Pancreas (tissue), 10 donors: ENCODE results near the gene FAM72D. TPM values are rescaled to one million over a fixed set of nuclear protein-coding genes. Genes with fewer than 3 reads are reported as not detected.
"Not testable (repeated sequence)": the region's sequence is repeated elsewhere in the genome, so short reads cannot be mapped to it uniquely, and the experiment has no call there.

ENCODE experiments used
- ATAC-seq, 4 donors: fragments of 200-7000 bp; cut with Tn5 transposase; one replicate each; pipeline versions ENCODE4 v1.8.0 to v1.9.1; 2020; ENCODE audit warnings: mild to moderate bottlenecking in 4 of 4, moderate library complexity in 4 of 4
- DNase-seq, 6 donors: peaks; one replicate each; pipeline ENCODE4 v3.0.0-alpha.2; 2020
- FAIRE-seq: peaks from 2 replicates; lab custom pipeline; 2012; peaks lifted over from hg19 to GRCh38; lab: Jason Lieb, UNC
- H3K27ac ChIP-seq, 4 donors: fragments of 200-600 bp; sonication (generic); 1 replicate in 3 of 4; 2 replicates in 1 of 4; pipeline versions ENCODE4 v1.5.0 to v1.8.0; 2020
- H3K27me3 ChIP-seq, 4 donors: fragments of 200-600 bp; one replicate each; pipeline ENCODE4 v1.8.0; 2021
- H3K36me3 ChIP-seq, 3 donors: fragments of 200-600 bp; sonication (generic) in 1 of 3; one replicate each; pipeline versions ENCODE4 v1.5.0 to v1.8.0; 2020 to 2021
- H3K4me1 ChIP-seq, 3 donors: fragments of 200-600 bp; one replicate each; pipeline ENCODE4 v1.8.0; 2021
- H3K4me3 ChIP-seq, 4 donors: fragments of 200-600 bp; sonication (generic) in 2 of 4; one replicate each; pipeline versions ENCODE4 v1.5.0 to v1.8.0; 2020 to 2021
- H3K9me3 ChIP-seq, 4 donors: fragments of 200-600 bp; one replicate each; pipeline ENCODE4 v1.8.0; 2021
- WGBS, 2 donors: extraction: QIAGEN DNeasy Blood & Tissue Kit; methylation state at CpG; one replicate each; pipeline ENCODE4 v1.1.7; 2013; 5-methylcytosine and 5-hydroxymethylcytosine counted together
- intact Hi-C, 3 donors: fragments of 100-400 bp; cut with DNase I; formaldehyde crosslinking; loops; one replicate each; pipeline versions ENCODE4 v1.11.1 to v1.14.2; 2022
- polyA plus RNA-seq, 2 donors: library from polyadenylated mRNA; stranded (reverse); fragments of 200-250 nt; gene quantifications; one replicate each; pipeline ENCODE4 v1.2.3, GENCODE V29; 2013
- total RNA-seq, 6 donors: library from RNA; stranded (reverse); fragmentation: NEBNext Ultra II Directional in 4 of 6; extraction: Animal tissue kit (Norgen Biotek cat#: 25700) in 4 of 6; gene quantifications; one replicate each; pipeline versions ENCODE4 v1.2.1 to v1.2.4, GENCODE V29; 2021 to 2023
- donor health status: healthy with polysubstance abuse.
- donor health status: DM: no; HTN: no; CAD: no; lungs with moderate emphysema.
- donor health status: DM: no; HTN: no; CAD: no.
- donor health status: control.
- donor health status: control.
- donor health status: Bipolar disorder and iron deficiency.
- donor health status: DM: yes; HTN: yes; CAD: no.
- donor health status: DM: no; HTN: no; CAD: no.
- donor health status: DM: no; HTN: no; CAD: no.
- donor health status: DM: yes; HTN: yes; CAD: no.

The FAM72D gene
- total and polyA plus RNA-seq, 8 donors: 0.08 to 0.21 (median 0.09) TPM; not detected in 3

DNA sequence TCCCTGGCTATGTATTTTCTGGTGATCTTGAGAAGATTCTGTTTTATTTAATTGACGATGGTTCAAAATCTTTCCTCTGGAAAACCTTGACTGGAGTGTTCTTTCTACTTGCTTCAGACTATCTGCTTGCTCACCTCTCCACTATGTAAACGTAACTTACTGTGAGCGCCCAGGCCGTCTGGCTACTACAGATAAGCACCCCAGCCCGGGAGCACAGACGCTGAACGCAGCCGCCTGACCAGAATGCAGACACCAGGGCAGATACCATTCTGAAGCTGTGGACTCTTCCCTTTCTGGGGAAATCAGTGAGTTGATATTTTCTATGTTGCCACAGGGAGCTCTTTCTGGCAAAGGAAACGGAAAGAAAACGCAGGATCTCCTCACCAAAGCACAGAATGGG lies 29.3 kb upstream of the FAM72D start:
- ATAC-seq: peak; percentile 66 to 83 (median 80)
- H3K4me3 ChIP-seq, intact Hi-C loops, H3K27ac ChIP-seq, H3K9me3 ChIP-seq, H3K36me3 ChIP-seq, H3K27me3 ChIP-seq, DNase-seq, H3K4me1 ChIP-seq, FAIRE-seq: not testable (repeated sequence)
- no CpG with 5 or more reads among the region's 10 CpGs for WGBS, 2 donors

DNA sequence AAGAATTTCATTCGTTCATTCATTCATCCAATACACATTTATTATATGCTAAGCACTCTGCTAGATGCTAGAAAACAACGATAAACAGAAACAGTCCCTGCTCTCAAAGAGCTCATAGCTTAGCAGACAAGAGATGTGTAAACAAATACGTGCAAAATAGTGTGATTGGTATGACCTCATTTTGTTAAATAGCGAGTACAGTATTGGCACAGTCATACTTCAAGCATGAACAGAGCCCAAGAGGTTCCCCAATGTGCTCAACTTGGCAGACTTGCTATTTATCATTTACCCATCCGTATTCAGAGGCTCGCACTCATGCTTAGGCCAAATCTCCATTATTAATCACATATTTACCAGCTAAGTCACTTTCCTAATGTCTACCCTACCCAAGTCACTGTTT lies 24.2 kb upstream of the FAM72D start:
- H3K27ac ChIP-seq, DNase-seq, H3K9me3 ChIP-seq, H3K4me3 ChIP-seq, H3K36me3 ChIP-seq, H3K27me3 ChIP-seq, intact Hi-C loops, H3K4me1 ChIP-seq, FAIRE-seq: not testable (repeated sequence)
- peak in 1 of 4 donors; percentile 47 for ATAC-seq
- 83% methylated on average over 1 of the region's 6 CpGs; no CpG with 5 or more reads in 1 of the 2 donors for WGBS, 2 donors

DNA sequence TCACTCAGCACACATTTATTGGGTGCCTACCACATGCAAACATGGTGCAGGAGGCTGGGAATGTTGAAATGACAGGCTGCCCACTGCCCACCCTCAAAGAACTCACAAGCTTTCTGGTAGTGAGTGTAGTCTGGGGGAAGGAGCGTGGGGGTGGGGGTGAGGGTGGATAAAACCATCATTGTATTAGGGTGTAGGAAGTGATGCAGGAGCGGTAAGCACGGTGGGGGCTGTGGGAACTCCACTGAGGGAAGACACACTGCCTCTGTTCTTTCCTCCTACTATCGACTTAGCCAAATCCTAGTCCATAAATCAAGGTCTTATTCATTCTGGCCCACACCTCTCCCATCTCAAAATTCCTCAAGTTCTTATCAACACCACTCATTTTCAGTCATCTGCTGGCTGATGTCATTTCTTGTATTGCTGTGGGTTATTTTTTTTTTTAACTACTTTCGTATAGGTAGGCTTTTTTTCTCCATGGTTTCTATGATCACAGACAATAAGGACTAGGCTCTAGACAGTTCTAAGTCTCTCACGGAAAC lies 21.7 kb upstream of the FAM72D start:
- DNase-seq, H3K9me3 ChIP-seq, H3K36me3 ChIP-seq, H3K27ac ChIP-seq, intact Hi-C loops, H3K4me3 ChIP-seq, FAIRE-seq, H3K4me1 ChIP-seq, H3K27me3 ChIP-seq: not testable (repeated sequence)
- peak in 2 of 4 donors; percentile 12 to 21 for ATAC-seq
- WGBS, 2 donors: 61 to 74% methylated on average over 3 of the region's 6 CpGs

DNA sequence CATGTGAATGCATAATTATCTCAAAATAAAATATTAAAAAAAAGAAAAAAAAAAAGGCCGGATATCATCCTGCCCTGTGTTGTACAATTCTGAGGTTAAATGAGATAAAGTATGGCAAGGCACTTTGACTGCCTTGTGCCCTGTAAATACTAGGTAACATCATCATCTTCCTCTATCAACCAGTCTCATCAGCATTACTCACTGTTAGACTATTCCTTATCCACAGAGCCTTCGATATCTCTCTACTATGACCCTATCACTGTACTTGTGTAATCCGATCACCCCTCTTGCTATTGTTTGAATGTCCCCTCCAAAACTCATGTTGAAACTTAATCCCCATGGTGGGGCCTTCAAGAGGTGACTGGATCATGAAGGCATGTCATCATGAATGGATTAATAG lies 18.9 kb upstream of the FAM72D start:
- H3K27ac ChIP-seq, ATAC-seq, H3K4me1 ChIP-seq, H3K9me3 ChIP-seq, DNase-seq, H3K4me3 ChIP-seq, intact Hi-C loops, H3K27me3 ChIP-seq, FAIRE-seq, H3K36me3 ChIP-seq: not testable (repeated sequence)
- no CpG with 5 or more reads among the region's 3 CpGs for WGBS, 2 donors

DNA sequence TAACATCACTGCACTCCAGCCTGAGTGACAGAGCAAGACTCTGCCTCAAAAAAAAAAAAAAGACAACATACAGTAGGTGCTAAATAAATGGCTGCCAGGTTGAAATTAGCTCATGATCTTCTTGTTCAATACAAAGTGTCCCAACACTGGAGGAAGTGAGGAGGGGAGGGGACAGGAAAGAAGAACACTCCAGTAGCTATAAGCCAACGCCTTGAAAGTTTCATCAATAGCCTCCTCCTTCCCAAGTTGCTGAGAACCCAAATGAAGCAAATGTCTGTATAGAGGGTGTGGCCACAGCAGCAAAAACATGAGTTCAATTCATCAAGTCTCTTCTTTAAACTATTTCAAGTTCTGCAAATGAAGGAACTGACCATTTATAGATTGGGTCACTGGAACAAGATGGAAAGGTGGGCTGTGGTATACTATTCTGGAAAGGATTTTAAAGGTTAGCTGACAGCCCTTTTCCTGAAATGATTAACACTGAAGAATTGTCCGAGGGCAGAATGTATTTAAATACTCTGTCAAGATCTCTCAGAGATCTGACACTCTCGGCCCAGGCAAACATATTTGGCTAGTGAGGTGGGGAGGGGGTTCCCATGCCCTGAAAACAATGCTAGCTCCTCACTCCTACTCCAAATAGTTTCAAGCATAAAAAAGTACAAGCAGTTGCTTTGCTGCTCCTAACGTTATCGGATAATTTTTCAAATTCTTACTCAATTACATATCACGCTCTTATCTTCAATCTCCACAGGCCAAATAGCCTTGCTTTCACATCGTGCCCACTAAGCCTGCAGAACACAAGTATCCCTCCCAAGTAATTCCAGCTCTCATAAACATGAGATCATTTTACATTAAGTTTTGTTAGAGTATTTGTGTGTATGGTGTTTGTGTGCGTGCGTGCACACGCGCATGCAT lies 17.6 kb upstream of the FAM72D start:
- H3K27me3 ChIP-seq, H3K27ac ChIP-seq, FAIRE-seq, H3K9me3 ChIP-seq, H3K4me1 ChIP-seq, H3K4me3 ChIP-seq, H3K36me3 ChIP-seq, DNase-seq, intact Hi-C loops: not testable (repeated sequence)
- ATAC-seq: peak; percentile 48 to 84 (median 70)
- no CpG with 5 or more reads among the region's 11 CpGs for WGBS, 2 donors

DNA sequence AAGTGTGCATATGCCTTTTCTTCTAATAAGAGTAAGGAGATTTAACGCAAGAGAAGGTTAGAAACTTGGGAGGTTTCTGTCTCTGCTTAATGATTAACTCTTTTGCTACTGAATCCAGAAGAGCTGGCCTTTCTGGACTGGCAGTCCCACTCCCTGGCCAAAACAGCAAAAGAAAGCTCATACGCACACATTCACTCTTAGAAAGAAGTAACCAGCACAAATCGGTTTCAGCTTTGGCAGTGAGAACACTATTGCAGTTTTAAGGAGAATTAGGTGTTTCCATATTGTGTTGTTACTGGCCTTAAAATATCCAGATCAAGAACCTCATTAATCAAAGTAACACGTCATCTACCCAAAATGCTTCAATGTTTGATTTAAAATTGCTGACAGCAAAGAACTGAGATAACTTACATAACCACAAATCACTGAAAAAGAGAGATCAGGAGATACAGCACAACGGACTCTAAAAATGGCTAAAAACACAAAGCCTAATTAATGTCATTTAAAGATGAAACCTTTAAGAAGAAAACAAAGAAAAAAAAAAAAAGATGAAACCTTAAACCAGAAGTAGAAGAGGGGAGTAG lies 16.9 kb upstream of the FAM72D start:
- intact Hi-C loops, H3K27me3 ChIP-seq: not testable (repeated sequence)
- peak; percentile 52 to 76 (median 56) for ATAC-seq

DNA sequence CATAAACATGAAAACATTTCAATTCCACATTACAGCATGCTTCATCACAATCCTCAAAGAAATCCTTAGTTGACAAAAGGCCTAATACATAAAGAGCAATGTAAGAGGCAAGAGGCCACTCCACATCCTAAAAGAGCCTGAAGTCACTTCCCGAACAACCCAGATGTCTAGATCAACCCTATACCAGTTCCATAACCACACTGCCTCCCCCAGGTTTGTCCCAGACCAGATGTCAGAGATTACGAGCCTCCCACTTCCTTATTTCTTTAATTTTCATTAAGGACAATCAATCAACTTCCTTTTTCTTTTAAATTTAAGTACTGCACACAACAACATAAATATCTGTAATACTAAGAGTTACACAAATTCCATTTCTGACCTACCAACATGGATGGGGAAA lies 16.0 kb upstream of the FAM72D start:
- H3K4me1 ChIP-seq, H3K36me3 ChIP-seq, FAIRE-seq, H3K27me3 ChIP-seq, H3K9me3 ChIP-seq, DNase-seq, intact Hi-C loops, H3K4me3 ChIP-seq, H3K27ac ChIP-seq: not testable (repeated sequence)
- peak in 1 of 4 donors; percentile 41 for ATAC-seq
- 83 to 85% methylated on average over 2 of the region's 2 CpGs for WGBS, 2 donors

More for the DNA sequence above, 16.9 kb upstream of the FAM72D start:
- H3K4me3 ChIP-seq, H3K27ac ChIP-seq, DNase-seq, FAIRE-seq, H3K9me3 ChIP-seq, H3K36me3 ChIP-seq, H3K4me1 ChIP-seq: not testable (repeated sequence)
- no CpG with 5 or more reads among the region's 5 CpGs for WGBS, 2 donors

DNA sequence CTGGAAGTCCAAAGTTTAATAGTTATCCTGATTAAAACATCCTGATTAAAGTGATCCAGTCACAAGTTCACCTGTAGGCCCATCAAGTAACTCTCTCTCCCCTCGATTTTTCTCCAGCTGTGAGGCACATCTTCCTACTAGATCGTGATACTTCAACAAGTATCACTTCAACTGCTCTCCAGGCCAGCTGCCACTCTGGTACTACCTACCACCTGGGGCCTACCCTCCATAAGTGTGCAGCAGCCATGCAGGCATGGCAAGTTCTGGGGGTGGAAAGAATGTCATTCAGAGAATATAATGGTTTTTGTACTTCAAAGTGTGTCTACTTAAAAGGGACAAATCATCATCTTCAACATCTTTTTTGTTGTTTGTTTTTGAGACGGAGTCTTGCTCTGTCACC lies 15.6 kb upstream of the FAM72D start:
- H3K4me1 ChIP-seq, H3K9me3 ChIP-seq, H3K4me3 ChIP-seq, H3K27ac ChIP-seq, ATAC-seq, intact Hi-C loops, FAIRE-seq, H3K36me3 ChIP-seq, DNase-seq, H3K27me3 ChIP-seq: not testable (repeated sequence)
- 83 to 97% methylated on average over 2 of the region's 3 CpGs for WGBS, 2 donors

DNA sequence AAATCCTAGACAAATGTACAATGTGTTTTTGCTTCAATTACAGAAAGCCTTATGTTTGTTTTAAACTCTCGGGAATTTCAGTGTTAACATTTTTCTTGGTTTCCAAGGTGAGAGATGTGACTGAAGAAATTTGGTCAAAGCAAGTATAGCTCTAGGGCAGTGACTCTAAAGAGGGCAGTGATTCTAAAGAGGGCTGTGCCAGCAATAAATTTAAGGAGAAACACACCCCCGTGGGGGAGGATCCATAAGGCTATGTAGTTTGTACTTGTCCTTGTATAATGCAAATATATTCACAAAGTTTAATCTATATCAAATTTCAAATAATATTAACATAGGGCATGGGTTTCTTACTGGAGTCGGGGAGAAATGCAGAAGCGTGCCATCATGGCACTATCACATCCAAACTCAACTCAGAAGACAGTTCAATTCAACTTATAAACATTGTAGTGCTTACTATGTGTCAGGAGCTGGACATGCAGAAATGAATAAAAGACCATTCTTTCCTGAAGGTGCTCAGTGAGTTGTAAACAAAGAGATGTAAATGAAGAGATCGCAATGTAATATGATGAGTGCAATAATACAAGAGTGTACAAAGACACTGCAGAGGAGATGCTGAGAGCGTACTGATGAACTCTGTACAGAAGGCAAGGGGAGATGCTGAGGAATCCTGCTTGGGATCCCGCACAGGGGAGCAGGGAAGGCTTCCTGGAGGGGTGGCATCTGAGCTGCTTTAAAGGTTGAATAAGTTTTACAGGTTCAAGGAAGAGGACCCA lies 13.1 kb upstream of the FAM72D start:
- H3K4me1 ChIP-seq, H3K36me3 ChIP-seq, intact Hi-C loops, H3K9me3 ChIP-seq, H3K27me3 ChIP-seq, DNase-seq, H3K27ac ChIP-seq, ATAC-seq, FAIRE-seq, H3K4me3 ChIP-seq: not testable (repeated sequence)
- 78 to 89% methylated on average over 3 to 4 of the region's 7 CpGs for WGBS, 2 donors

DNA sequence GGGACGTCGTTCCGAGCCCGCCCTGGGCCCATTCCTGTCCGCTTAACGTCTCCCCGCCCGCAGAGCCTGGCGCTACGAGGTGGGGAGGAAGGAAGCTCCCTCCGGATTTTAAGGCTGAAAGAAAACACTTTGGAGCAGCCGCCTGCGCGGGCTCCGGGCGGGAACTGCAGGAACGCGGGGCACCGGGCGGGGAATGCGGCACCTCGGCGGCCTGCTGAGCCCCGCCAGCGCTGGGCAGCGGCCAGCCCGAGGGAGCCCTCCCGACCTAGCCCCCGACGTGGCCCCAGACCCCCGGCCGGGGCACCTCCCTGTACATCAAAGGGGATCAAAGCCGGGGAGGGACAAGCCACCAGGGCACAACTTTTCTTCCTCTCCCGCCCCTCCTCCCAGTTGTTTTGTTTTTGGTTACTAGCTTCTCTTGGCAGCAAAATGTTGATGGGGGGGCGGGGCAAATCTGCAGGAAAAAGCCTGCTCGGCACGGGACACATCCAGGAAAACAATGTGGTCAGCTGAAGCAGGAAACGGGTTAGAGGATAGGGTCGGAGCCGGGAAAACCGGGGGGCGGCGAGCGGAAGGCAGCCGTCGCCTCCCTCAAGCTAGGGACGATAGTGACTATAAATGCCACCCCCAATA lies 2.1 kb upstream of the FAM72D start:
- H3K9me3 ChIP-seq, H3K27me3 ChIP-seq, intact Hi-C loops, H3K36me3 ChIP-seq, H3K4me1 ChIP-seq, FAIRE-seq, ATAC-seq: not testable (repeated sequence)
- peak; percentile 45 to 68 (median 58) for DNase-seq
- Histone ChIP-seq H3K27ac (peak overlapping the region in 1 of 4 donors; percentile 50), H3K4me3 (peak overlapping the region; percentile 18 to 39 (median 26))
- WGBS, 2 donors: 0% methylated on average over 11 to 25 of the region's 47 CpGs

DNA sequence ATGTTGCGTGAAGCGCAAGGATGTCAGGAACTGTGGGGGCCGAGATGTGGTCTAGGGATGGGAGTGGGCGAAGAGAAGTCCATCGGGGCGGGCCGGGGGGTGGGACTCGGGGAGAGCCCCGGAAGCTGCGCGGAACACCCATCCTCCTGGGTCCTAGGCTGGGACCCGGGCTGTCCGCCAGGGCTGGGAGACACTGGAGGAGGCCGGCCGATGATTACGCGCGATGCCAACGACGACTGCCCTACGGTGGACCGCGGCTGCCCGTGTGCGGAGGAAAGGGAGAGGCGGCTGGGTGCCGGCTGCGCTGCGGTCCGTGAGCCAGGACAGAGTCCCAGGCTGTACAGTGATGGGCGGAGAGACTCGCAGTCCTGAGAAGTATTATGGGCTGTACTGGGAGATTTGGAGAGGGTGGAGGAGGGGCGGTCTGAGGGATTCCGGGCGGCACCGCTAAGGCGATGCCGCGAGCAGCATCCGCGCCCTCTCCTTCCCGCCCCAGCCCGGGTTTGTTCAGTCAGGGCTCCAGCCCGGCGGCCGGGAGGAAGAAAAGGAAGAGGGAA lies 1.0 kb upstream of the FAM72D start:
- H3K4me1 ChIP-seq, H3K36me3 ChIP-seq, H3K27me3 ChIP-seq, H3K9me3 ChIP-seq, H3K27ac ChIP-seq, FAIRE-seq, intact Hi-C loops: not testable (repeated sequence)
- WGBS, 2 donors: 0% methylated on average over 5 to 12 of the region's 46 CpGs
- H3K4me3 ChIP-seq: peak overlapping the region in 2 of 4 donors; percentile 32 to 38
- DNase-seq (peak in 5 of 6 donors; percentile 14 to 54 (median 30)), ATAC-seq (peak; percentile 17 to 40 (median 30))
